GM18951 (cell line): Measurements from ENCODE around the gene CMTM2.
"Not testable (repeated sequence)": the region's sequence is repeated elsewhere in the genome, so short reads cannot be mapped to it uniquely, and the experiment has no call there.

Experiments
- POLR2A ChIP-seq: IDR thresholded peaks from 4 replicates; pipeline ENCODE4 v1.6.1; 2011; ENCODE audit warnings: mild to moderate bottlenecking; ENCODE audit not compliant: insufficient read length, insufficient read depth; ENCODE audit errors: extremely low read depth
- in situ Hi-C: fragments of 300-500 bp; cut with MboI; formaldehyde crosslinking; loops from one replicate; pipeline ENCODE4 v1.12.0; 2022; ENCODE audit warnings: low sequenced_read_pairs, mixed read lengths, inconsistent platforms; ENCODE audit not compliant: unreplicated experiment

The CMTM2 gene

DNA sequence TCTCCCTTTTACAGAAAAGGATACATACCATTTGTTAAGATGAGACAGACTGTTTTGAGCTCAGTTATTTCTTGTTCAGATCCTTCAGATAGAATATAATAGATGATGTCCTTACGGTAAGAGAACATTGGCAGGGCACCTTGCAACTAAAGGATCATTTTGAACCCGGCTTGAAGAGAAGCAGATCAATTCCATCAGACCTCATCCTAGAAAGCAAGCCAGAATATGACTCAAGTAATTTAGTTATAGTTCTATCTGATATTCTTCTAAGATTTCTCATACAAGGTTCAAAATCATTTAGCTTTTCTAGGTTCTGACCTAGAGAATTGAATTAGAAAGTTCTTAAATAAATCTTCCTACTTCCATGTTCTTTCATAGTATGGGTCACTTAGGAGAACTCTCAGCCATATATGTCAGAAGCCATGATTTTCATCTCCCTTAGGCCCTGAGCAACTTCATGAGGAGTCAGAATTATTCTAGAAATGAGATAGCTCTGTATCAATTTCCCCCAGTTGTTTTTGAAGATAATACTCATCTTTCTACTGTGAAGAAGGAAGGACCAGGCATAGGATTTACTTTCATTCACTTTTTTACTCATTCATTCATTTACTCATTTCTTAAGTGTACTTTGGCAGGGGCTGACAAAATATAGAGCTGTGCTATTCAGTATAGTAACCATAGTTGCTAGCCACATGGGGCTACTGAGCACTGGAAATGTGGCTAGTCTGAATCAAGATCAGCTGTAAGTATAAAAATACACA is 15.5 kb upstream of the CMTM2 start:
- in situ Hi-C loops, result no loop called here
- no peak for TF ChIP-seq POLR2A

DNA sequence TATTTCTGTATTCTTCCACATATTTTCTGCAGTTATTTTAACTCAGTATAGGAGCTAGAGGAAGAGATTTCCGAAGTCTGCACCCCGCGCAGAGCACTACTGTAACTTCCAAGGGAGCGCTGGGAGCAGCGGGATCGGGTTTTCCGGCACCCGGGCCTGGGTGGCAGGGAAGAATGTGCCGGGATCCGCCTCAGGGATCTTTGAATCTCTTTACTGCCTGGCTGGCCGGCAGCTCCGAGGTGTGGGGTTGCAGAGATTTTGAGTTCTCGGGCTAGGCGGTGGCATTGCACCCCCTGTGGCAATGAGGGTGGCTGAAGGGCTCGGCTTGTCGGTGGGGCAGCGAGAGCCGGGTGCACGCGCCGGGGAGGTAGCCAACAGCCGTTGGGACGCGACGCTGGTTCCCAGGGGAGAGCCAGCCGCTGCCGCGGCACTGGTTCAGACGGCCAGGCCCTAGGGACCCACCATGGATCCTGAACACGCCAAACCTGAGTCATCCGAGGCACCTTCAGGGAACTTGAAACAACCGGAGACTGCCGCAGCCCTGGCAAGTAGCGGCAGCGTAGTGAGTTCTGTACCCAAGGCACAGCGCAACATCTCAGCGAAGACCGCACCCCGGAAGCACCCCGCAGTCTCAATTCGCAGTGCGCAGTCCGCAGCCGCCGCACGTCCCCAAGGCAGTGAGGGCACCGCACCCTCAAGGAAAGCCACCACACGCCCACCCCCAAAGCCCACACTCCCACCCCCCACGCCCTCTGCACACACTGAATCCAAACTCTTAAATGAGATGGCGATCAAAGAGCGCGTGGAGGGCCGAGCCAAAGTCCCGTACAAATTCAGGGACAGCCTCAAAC is 13.0 kb upstream of the CMTM2 start, which contains the start of gene CMTM1:
CMTM1 (plus strand) TSS at position 389 of the 851 bp plus-strand sequence; CDS start at position 464, 75 bp downstream.
- no peak for TF ChIP-seq POLR2A
- in situ Hi-C loops, result no loop called here

DNA sequence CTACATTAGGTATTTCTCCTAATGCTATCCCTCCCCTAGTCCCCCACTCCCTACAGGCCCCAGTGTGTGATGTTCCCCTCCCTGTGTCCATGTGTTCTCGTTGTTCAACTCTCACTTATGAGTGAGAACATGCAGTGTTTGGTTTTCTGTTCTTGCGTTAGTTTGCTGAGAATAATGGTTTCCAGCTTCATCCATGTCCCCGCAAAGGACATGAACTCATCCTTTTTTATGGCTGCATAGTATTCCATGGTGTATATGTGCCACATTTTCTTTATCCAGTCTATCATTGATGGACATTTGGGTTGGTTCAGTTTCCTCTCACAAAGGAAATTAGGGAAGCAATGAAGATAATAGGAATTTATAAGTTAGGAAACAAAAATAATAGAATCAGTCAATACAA is 12.0 kb upstream of the CMTM2 start:
- in situ Hi-C loops, result not testable (repeated sequence)

DNA sequence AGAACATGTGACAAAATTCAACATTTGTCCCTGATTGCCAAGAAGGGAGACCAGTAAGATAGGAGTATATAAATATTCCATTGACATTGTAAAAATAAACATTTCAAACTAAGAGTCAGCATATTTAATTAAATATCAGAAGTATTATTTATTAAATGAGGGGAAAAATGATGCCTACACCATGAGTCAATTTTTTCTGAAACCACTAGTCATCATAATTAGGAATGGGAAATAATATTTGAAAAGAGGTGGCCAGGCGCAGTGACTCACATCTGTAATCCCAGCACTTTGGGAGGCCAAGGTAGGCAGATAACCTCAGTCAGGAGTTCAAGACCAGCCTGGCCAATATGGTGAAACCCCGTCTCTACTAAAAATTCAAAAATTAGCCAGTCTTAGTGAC is 10.9 kb upstream of the CMTM2 start:
- TF ChIP-seq POLR2A, result no peak

DNA sequence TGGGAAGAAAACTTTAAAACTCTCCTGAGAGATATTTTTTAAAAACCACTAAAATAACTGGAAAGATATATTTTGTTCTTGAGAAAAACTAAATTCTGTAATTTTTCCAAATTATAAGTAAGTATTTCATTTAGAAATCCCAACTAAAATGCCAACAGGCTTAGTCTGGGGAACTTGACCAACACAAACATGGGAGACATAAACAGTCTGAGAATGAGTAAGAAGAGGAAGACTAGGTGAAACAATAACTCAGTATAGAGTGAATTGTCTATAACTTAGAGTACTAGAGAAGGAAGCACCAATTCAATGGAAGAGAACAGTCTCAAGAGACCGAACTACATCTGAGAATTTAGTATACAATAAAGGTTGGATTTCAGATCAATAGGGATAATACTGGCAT is 10.1 kb upstream of the CMTM2 start:
- no peak for TF ChIP-seq POLR2A
- in situ Hi-C loops, result no loop called here

More for the DNA sequence above, 10.9 kb upstream of the CMTM2 start:
- in situ Hi-C loops, result no loop called here

DNA sequence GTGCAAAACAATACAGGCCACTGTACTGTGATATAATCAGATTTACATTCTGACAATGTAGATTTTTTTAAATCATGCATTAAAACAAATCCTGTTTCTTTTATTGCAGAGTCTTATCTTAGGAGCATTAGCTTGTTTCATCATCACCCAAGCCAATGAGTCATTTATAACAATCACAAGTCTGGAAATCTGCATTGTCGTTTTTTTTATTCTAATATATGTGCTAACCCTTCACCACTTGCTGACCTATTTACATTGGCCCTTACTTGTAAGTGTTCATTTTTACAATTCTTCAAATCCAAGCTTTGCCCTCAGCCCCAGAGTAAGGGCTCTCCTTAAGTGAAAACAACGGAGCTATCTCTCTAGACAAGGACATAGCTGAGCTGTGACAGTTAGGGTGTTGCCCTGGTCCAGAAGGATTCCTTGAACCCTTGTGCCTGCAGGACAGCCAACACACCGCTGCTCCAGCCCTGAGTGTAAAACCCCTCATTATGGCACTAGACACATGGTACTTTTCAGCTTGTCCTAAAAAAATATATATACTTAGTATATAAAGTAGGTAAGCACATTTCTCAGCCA is 9.3 kb upstream of the CMTM2 start:
- no peak for TF ChIP-seq POLR2A

DNA sequence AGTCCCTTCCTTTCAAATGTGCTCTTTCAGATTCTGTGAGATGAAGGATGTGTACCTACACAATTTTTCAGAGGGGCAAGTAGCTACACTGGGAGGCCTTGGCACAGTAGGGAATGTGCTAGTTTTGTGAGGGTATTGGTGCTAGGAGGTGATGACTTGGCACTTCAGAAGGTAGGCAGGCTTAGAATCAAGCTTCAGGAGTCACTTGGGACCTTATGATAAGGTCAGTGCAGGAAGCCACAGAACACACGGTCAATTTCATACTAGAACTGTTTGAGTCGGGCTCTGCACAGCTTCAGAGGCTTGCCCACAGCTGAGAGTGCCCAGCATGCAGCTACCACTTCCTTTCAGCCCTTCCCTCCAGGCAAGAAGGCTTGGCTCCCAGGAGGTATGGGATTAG is 6.9 kb upstream of the CMTM2 start:
- TF ChIP-seq POLR2A, result no peak
- in situ Hi-C loops, result no loop called here

More for the DNA sequence above, 9.3 kb upstream of the CMTM2 start:
- in situ Hi-C loops, result no loop called here

DNA sequence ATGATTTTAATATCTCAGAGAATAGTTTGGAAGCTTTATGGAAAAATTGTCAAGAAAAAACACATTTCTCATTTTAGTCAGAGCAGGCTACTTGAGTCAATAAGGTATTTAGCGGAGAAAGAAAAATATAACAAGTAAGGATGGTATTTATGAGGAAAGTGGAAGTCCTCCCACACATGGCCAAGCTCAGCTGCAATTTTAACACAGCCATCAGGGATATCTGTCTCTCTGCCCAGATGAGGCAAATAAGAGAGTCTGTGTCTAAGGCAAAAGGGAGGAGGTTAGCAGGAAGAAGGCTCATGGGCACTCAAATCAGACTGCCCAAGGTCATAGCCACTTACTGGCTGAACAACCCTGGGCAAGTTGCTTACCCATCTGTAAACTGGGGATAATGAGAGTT is 5.2 kb upstream of the CMTM2 start:
- no peak for TF ChIP-seq POLR2A
- in situ Hi-C loops, result no loop called here

DNA sequence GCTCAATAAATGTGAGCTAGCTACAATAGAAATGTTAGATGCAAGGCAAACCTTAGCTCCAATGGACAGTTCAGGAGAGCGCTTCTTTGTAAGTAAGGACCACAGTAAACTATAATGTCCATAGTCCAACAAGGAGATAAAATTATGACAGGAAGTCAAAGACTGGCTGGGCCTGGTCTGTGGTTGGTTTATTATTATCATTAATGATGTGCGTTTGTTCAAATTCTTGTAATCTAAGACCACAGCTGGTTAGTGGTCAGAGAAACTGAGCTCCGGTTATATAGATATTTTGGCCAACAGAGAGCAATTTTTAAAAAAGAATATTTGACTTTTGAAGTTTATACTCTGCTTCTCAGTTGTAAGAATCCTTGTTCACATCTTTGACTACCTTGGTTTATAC is 4.7 kb upstream of the CMTM2 start:
- in situ Hi-C loops, result no loop called here
- no peak for TF ChIP-seq POLR2A

DNA sequence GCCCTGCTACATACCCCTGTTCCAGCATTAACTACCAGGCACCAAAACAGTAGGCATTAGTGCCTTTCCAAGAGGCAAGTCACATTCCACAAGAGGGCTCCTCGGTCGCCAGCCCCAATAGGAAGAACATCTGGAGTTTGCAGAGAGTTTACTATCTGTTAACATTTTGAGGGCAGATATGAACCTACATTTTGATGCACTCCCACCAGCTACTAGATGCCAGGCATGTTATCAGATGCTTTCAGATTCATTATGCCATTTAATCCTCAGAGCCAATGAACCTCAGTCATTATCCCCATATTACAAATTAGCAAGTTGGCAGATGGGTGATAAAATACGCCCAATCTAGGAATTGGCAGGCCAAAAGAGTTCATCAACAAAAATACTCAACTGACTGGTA is 4.2 kb upstream of the CMTM2 start:
- in situ Hi-C loops, result no loop called here
- no peak for TF ChIP-seq POLR2A

DNA sequence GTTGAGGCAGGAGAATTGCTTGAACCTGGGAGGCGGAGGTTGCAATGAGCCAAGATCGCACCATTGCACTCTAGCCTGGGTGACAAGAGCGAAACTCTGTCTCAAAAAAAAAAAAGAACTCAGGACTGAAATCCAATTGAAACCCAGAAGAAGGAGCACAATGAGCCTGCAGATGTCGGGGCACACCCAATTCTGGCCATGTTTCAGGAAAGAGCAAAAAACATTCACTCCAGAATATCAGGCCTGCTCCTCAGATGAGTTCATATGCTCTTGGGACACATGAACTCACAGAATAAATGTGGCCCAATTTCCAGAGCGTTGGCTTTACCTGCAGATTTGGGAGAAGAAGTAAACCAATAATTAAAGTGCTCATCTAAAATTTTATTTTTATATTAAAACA is 3.0 kb upstream of the CMTM2 start:
- no peak for TF ChIP-seq POLR2A
- in situ Hi-C loops, result no loop called here

DNA sequence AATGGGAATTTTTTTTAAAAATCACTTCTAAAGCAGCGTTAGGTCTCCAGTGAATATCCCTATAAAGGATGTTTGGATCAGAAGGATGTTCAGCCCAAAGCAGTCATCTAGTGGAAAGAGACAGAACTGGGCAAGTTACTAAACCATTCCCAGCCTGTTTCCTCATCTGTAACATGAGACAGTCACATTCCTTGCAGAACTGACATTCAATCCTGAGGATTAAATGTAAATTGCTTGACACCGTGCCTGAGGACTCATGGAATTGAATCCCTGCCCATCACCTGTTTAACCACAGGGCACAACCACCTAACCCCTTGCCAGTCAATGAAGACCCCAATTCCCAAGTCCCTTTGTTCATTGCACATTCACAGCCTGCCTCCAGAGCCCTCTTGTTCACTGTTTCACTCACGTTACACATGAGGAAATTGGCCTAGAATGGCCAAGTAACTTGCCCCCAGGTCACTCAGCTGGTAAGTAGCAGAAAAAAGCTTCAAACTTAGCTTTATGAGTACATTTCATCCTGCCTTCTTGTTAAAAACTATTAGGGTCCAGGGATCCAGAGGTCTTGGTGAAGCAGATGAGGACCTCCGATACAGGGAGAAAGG is 1.4 kb downstream of the CMTM2 start:
- TF ChIP-seq POLR2A, result no peak
- in situ Hi-C loops, result no loop called here

DNA sequence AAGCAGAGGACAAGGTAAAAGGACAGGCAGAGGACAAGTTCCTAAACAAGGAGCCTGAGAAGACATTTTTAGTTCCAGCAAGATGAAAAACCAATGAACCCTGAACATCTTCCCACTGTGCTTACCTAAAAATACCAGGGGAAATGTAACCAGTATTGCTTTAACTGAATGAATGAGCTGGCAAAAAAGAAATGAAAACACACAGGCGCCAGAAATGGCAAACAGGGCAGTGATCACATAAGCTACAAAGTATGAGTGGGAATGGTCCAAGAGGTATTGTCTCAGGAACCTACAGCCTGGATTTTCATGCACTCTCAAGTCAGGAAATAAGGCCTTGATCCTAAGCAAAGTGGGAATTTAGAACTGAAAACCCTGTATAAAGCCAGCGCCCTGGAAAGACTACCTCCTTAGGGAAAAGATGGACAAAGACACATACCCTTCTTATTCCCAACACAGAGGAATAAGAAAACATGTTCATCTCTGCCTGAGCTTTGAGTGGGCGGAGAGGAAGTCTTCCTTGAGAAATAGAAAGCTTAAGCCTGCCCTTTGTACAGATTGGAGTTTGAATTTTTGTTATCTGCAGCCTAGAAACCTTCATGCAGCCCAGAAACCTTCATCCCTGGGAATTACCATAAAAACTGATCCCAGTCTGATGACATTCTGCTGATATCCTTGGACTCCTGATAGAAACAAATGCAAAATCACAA is 2.1 kb downstream of the CMTM2 start:
- in situ Hi-C loops, result no loop called here
- TF ChIP-seq POLR2A, result no peak
